Measurements from ENCODE around the gene UNC119. TPM values are rescaled to one million over a fixed set of nuclear protein-coding genes. Genes with fewer than 3 reads are reported as not detected.

The UNC119 gene
- total RNA-seq, 1 donor from 2014 or later = 74.8 TPM

GRCh38 chr17:28545141-28545503 is 7.3 kb downstream of the UNC119 start:
- no peak for DNase-seq (ENCODE audit: low read depth)

- DNase-seq (ENCODE audit: low read depth) = no peak
These were observed 7.9 kb downstream of the UNC119 start for GRCh38 chr17:28544402-28545140.

- DNase-seq (ENCODE audit: low read depth) = no peak
These were observed 11.0 kb downstream of the UNC119 start for GRCh38 chr17:28541439-28541838.

GRCh38 chr17:28540231-28540630 is 12.2 kb downstream of the UNC119 start:
- DNase-seq (ENCODE audit: low read depth) = no peak

- DNase-seq (ENCODE audit: low read depth) = no peak
These were observed 14.0 kb downstream of the UNC119 start for GRCh38 chr17:28538296-28538895.

GRCh38 chr17:28537219-28537610 is 15.2 kb downstream of the UNC119 start:
- DNase-seq (ENCODE audit: low read depth) = no peak

- no peak for DNase-seq (ENCODE audit: low read depth)
These were observed 15.7 kb downstream of the UNC119 start for GRCh38 chr17:28536532-28537218.

- no peak for DNase-seq (ENCODE audit: low read depth)
These were observed 17.6 kb downstream of the UNC119 start for GRCh38 chr17:28534740-28535375.

GRCh38 chr17:28533091-28533807 is 19.2 kb downstream of the UNC119 start:
- no peak for DNase-seq (ENCODE audit: low read depth)

GRCh38 chr17:28532050-28532960 is 20.1 kb downstream of the UNC119 start:
- peak; percentile 47 for DNase-seq (ENCODE audit: low read depth)

GRCh38 chr17:28530926-28531325 is 21.5 kb downstream of the UNC119 start:
- no peak for DNase-seq (ENCODE audit: low read depth)

- DNase-seq (ENCODE audit: low read depth) = no peak
These were observed 22.2 kb downstream of the UNC119 start for GRCh38 chr17:28530250-28530649.

GRCh38 chr17:28529013-28529400 is 23.4 kb downstream of the UNC119 start:
- DNase-seq (ENCODE audit: low read depth) = no peak

GRCh38 chr17:28528327-28529012 is 24.0 kb downstream of the UNC119 start:
- DNase-seq (ENCODE audit: low read depth) = no peak

GRCh38 chr17:28527859-28528258 is 24.6 kb downstream of the UNC119 start:
- DNase-seq (ENCODE audit: low read depth) = no peak

- no peak for DNase-seq (ENCODE audit: low read depth)
These were observed 25.2 kb downstream of the UNC119 start for GRCh38 chr17:28527181-28527681.

GRCh38 chr17:28526381-28526780 is 26.0 kb downstream of the UNC119 start:
- DNase-seq (ENCODE audit: low read depth) = peak; percentile 72

GRCh38 chr17:28524476-28525424 is 27.7 kb downstream of the UNC119 start:
- no peak for DNase-seq (ENCODE audit: low read depth)

Data from myocyte (in vitro differentiated cells).